Body of pancreas (tissue), 4 donors: Measurements from ENCODE around the gene KRT83. TPM values are rescaled to one million over a fixed set of nuclear protein-coding genes. Genes with fewer than 3 reads are reported as not detected.
"Not testable (repeated sequence)": the region's sequence is repeated elsewhere in the genome, so short reads cannot be mapped to it uniquely, and the experiment has no call there.

ENCODE experiments used
- ATAC-seq: fragments of 150-250 bp; one replicate; pipeline ENCODE4 v1.9.1; 2016
- DNase-seq, 4 donors: peaks; one replicate each; pipeline ENCODE4 v3.0.0-alpha.2; 2019
- H3K27ac ChIP-seq, 4 donors: fragments of 200-600 bp; sonication (generic); 1 replicate in 3 of 4; 2 replicates in 1 of 4; pipeline versions ENCODE4 v1.5.1 to v1.6.1; 2016 to 2019; ENCODE audit warnings: mild to moderate bottlenecking in 1 of 4, mixed read lengths in 1 of 4, moderate library complexity in 1 of 4
- H3K27me3 ChIP-seq, 2 donors: fragments of 200-600 bp; sonication (generic); one replicate each; pipeline ENCODE4 v1.6.0; 2016; ENCODE audit warnings: mild to moderate bottlenecking in 1 of 2
- H3K36me3 ChIP-seq, 2 donors: fragments of 200-600 bp; sonication (generic); replicated peaks in 1 of 2; 2 replicates each; pipeline ENCODE4 v1.5.1; 2016; ENCODE audit warnings: low read depth in 2 of 2; ENCODE audit not compliant: insufficient read depth in 1 of 2
- H3K4me1 ChIP-seq: fragments of 200-600 bp; sonication (generic); one replicate; pipeline ENCODE4 v1.6.0; 2016
- H3K4me3 ChIP-seq, 2 donors: fragments of 200-600 bp; sonication (generic); 1 replicate in 1 of 2; 2 replicates in 1 of 2; pipeline ENCODE4 v1.5.1; 2016 to 2019
- H3K9me3 ChIP-seq, 3 donors: fragments of 200-600 bp; sonication (generic); 1 replicate in 2 of 3; 2 replicates in 1 of 3; pipeline ENCODE4 v1.5.1; 2016
- POLR2A ChIP-seq, 3 donors: fragments of 450-650 bp; IDR thresholded peaks; one replicate each; pipeline ENCODE4 v1.6.1; 2016; ENCODE audit warnings: antibody characterized with exemption in 3 of 3, mild to moderate bottlenecking in 2 of 3
- WGBS, 2 donors: methylation state at CpG; one replicate each; pipeline ENCODE4 v1.1.5; 2017; 5-methylcytosine and 5-hydroxymethylcytosine counted together
- intact Hi-C: fragments of 100-400 bp; cut with DNase I; formaldehyde crosslinking; loops from one replicate; pipeline ENCODE4 v1.15.1; 2023
- total RNA-seq, 2 donors: library from RNA; depleted of rRNA; stranded (reverse); fragments of >200 nt; gene quantifications; one replicate each; pipeline ENCODE4 v1.1.0, GENCODE V29; 2016
- TF ChIP-seq, protein P1 (sequence below), 7 experiments: fragments of 450-650 bp in 4 of 7; fragments of 200-600 bp in 3 of 7; sonication (generic) in 3 of 7; IDR thresholded peaks; one replicate each; pipeline ENCODE4 v1.5.1; 2016 to 2019; ENCODE audit warnings: antibody characterized with exemption in 7 of 7

KRT83 gene
- total RNA-seq, 2 donors from 2014 or later = not detected

DNA sequence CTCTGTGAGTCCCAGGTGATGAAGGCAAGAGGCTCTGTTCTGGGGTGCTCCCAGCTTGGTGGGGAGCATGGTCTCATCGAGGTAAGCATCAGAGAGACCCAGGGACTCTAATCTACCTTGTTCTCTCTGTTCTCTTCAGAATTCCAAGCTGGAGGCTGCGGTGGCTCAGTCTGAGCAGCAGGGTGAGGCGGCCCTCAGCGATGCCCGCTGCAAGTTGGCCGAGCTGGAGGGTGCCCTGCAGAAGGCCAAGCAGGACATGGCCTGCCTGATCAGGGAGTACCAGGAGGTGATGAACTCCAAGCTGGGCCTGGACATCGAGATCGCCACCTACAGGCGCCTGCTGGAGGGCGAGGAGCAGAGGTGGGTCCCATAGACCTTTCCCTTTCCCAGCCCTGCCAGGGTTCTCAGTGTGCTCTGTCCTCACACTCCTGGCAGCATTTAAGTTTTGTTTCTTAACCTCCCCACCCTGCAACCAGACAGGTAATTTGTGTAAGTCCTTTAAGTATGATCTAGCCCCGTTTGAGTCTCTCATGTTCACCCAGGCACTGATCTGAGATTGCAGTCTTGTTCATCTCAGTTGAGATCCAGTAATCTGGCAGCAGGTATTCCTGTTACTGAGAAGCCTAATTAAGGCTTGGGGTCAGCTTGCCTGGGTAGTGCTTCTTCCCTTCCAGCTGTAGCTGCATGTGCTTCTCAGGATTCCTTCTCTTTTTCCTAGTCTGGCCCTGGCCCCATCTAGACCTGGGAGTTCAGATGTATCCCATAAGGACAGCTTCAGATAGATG, 15.1 kb downstream of the KRT83 start:
- TF ChIP-seq, protein P1, sequence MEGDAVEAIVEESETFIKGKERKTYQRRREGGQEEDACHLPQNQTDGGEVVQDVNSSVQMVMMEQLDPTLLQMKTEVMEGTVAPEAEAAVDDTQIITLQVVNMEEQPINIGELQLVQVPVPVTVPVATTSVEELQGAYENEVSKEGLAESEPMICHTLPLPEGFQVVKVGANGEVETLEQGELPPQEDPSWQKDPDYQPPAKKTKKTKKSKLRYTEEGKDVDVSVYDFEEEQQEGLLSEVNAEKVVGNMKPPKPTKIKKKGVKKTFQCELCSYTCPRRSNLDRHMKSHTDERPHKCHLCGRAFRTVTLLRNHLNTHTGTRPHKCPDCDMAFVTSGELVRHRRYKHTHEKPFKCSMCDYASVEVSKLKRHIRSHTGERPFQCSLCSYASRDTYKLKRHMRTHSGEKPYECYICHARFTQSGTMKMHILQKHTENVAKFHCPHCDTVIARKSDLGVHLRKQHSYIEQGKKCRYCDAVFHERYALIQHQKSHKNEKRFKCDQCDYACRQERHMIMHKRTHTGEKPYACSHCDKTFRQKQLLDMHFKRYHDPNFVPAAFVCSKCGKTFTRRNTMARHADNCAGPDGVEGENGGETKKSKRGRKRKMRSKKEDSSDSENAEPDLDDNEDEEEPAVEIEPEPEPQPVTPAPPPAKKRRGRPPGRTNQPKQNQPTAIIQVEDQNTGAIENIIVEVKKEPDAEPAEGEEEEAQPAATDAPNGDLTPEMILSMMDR (IDR thresholded peaks at IDR 0.05) = peak in 5 of 7 experiments; percentile 28 to 53 (median 43)
- no peak for TF ChIP-seq POLR2A (IDR thresholded peaks at IDR 0.05)
- Histone ChIP-seq H3K27me3 (no peaks in the 10 kb centered on the region), H3K4me3 (no peak overlapping the region), H3K4me1 (peaks cover 14% of the 10 kb centered on the region), H3K36me3 (no peaks in the 10 kb centered on the region), H3K9me3 (no peaks in the 10 kb centered on the region), H3K27ac (no peak overlapping the region)
- WGBS, 2 donors = 54 to 75% methylated on average over 5 to 7 of the region's 11 CpGs
- ATAC-seq = no peak
- peak in 1 of 4 donors; percentile 33 for DNase-seq
- intact Hi-C loops = no loop called here

DNA sequence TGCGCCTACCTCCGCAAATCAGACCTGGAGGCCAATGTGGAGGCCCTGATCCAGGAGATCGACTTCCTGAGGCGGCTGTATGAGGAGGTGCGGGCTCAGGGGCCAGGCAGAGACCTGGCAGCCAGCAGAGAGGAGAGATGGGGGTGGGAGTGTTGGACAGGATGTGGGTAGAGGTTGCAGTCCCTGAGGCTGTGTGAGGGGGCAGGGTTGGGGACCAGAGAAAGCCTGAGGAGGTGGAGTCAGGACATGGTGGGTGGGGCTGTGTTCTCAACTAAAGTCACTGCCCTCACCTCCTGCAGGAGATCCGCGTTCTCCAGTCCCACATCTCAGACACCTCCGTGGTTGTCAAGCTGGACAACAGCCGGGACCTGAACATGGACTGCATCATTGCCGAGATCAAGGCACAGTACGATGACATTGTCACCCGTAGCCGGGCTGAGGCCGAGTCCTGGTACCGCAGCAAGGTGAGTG, 16.2 kb downstream of the KRT83 start:
- intact Hi-C loops, DNase-seq, H3K9me3 ChIP-seq, H3K36me3 ChIP-seq, ATAC-seq, H3K4me3 ChIP-seq, H3K27ac ChIP-seq, H3K27me3 ChIP-seq: not testable (repeated sequence)
- WGBS, 2 donors = 80 to 83% methylated on average over 13 to 15 of the region's 15 CpGs
- H3K4me1 ChIP-seq = peaks cover 14% of the 10 kb centered on the region

DNA sequence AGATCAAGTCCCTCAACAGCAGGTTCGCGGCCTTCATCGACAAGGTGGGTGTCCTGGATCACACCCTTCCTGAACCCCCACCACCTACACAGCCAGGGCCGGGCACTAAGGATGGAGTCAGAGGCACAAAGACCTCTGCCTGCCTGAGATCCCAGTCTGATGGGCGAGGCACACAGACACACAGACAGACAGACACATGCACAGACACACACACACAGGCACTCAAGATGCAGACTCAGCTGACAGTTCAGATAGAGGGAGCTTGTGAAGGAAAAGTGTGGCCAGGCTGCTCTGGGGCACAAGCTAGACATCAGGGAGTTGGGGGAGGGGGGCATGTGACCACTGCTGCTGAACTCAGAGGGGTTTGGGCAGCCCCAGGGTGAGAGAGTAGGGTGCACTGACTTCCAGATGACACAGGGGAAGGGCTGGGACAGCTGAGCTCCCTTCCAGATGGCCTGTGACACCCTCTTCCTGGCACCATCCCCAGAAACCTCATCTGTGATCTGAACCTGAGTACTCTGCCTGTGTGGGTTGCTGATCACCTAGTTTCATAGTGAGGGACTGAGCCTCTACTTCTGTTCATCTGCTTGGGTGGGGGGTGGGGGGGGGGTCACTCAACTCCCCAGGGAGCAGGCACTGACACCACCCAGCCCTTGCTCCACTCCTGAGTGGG, 18.8 kb downstream of the KRT83 start:
- H3K27me3 ChIP-seq, H3K4me1 ChIP-seq, H3K36me3 ChIP-seq, H3K9me3 ChIP-seq, DNase-seq, ATAC-seq, intact Hi-C loops, H3K27ac ChIP-seq, H3K4me3 ChIP-seq: not testable (repeated sequence)
- WGBS, 2 donors = no CpG with 5 or more reads among the region's 5 CpGs

DNA sequence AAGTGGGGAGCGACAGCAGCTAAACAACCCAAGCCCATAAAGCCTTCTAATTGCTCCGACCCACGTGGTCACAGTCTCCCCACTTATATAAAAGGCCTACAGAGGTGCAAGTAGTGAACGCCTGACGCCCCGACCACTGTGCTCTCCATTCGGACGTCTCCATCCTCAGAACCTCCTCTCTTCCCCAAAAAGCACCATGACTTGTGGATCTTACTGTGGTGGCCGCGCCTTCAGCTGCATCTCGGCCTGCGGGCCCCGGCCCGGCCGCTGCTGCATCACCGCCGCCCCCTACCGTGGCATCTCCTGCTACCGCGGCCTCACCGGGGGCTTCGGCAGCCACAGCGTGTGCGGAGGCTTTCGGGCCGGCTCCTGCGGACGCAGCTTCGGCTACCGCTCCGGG, 19.5 kb downstream of the KRT83 start:
- ATAC-seq, H3K9me3 ChIP-seq, H3K27me3 ChIP-seq, DNase-seq, H3K27ac ChIP-seq, H3K4me1 ChIP-seq, intact Hi-C loops, H3K4me3 ChIP-seq, H3K36me3 ChIP-seq: not testable (repeated sequence)
- 73 to 89% methylated on average over 17 to 18 of the region's 31 CpGs for WGBS, 2 donors

DNA sequence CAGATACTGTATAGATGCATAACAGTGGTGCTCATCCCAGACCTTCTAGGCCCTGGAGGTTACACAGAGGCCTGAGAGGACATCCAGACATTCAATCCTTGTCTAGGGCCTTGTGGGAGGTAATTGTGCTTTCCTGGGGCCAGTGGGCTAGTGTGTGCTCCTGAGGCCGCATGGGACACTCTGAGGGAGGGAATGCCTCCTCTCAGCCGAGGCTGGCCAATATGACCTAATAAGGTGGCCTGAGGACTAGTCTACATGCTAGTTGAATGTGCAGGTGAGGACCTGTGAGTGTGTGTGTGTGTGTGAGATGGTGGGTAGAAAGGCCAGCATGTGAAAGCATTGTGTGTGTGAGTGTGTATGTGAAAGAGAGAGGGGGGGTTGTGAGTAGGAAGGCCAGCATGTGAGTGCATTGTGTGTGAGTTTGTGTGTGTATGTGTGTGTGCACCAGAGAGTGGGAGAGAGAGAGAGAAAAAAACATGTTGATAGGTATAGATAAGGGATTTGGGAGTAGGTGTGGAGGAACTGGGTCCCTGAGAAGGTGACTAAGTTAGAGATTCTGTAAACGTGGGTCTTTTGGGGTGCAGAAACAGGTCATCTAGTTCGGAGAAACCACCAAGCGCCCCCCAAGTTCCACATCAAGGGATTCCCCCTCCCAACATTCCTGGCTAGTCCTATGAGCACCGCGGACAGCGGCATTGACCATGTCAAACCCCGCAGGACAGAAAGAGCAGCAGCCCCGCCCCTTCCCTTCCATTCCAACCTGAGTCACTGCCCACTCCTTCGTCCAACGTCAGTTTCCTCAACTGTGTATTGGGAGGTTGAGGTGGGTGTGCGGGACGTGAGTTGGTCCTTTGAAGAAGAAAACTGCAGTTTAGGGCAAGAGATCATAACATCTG, 20.2 kb downstream of the KRT83 start:
- intact Hi-C loops = no loop called here
- TF ChIP-seq, protein P1 (IDR thresholded peaks at IDR 0.05) = no peak
- TF ChIP-seq POLR2A (IDR thresholded peaks at IDR 0.05) = no peak
- no peaks in the 10 kb centered on the region for H3K36me3 ChIP-seq
- no peaks in the 10 kb centered on the region for H3K4me1 ChIP-seq
- DNase-seq (no peak), ATAC-seq (no peak)
- 68 to 77% methylated on average over 14 of the region's 14 CpGs for WGBS, 2 donors
- H3K27ac ChIP-seq = no peak overlapping the region
- H3K4me3 ChIP-seq = no peak overlapping the region
- no peaks in the 10 kb centered on the region for H3K9me3 ChIP-seq
- no peaks in the 10 kb centered on the region for H3K27me3 ChIP-seq
